NCI-H2107 treated with DMSO at 0.1 percent for 48 hours (cell line): Measurements from ENCODE around the gene GATAD2A.

Experiments
- DNase-seq: peaks from one replicate; lab custom pipeline; 2025; ENCODE audit not compliant: unreplicated experiment; lab: John Stamatoyannopoulos, UW

GATAD2A gene

GRCh38 chr19:19487950-19488874 lies 82.7 kb downstream of the GATAD2A start:
- no peak for DNase-seq

- DNase-seq = no peak
Measured at GRCh38 chr19:19488875-19489690, 83.6 kb downstream of the GATAD2A start.

- no peak for DNase-seq
Measured at GRCh38 chr19:19489804-19490204, 84.3 kb downstream of the GATAD2A start.

- peak; percentile 43 for DNase-seq
Measured at GRCh38 chr19:19490214-19490968, 84.9 kb downstream of the GATAD2A start.

GRCh38 chr19:19491321-19492025 lies 86.0 kb downstream of the GATAD2A start:
- no peak for DNase-seq

GRCh38 chr19:19492026-19492610 lies 86.6 kb downstream of the GATAD2A start:
- DNase-seq = no peak

GRCh38 chr19:19493841-19494546 lies 88.5 kb downstream of the GATAD2A start:
- no peak for DNase-seq

GRCh38 chr19:19495614-19496603 lies 90.4 kb downstream of the GATAD2A start:
- no peak for DNase-seq

GRCh38 chr19:19498255-19498991 lies 92.9 kb downstream of the GATAD2A start:
- DNase-seq = no peak

GRCh38 chr19:19499272-19499995 lies 94.0 kb downstream of the GATAD2A start:
- no peak for DNase-seq

GRCh38 chr19:19500975-19501644 lies 95.6 kb downstream of the GATAD2A start:
- no peak for DNase-seq

GRCh38 chr19:19501798-19502197 lies 96.3 kb downstream of the GATAD2A start:
- DNase-seq = no peak

- DNase-seq = no peak
Measured at GRCh38 chr19:19502281-19502680, 96.8 kb downstream of the GATAD2A start.

- DNase-seq = no peak
Measured at GRCh38 chr19:19502808-19503602, 97.5 kb downstream of the GATAD2A start.

- DNase-seq = no peak
Measured at GRCh38 chr19:19504754-19505668, 99.5 kb downstream of the GATAD2A start.
